B cell (primary cell): ENCODE data around the gene ZNF677.

Experiments used
- EZH2 ChIP-seq: IDR thresholded peaks from 2 replicates; pipeline ENCODE4 v1.6.1; 2012; ENCODE audit warnings: borderline replicate concordance, low read depth, mild to moderate bottlenecking, moderate library complexity, low read length; ENCODE audit not compliant: insufficient read depth, poor library complexity, severe bottlenecking
- TF ChIP-seq, protein P1 (sequence below): fragments of 200-600 bp; IDR thresholded peaks from one replicate; pipeline ENCODE4 v1.8.0; 2022; ENCODE audit warnings: antibody characterized with exemption, mild to moderate bottlenecking

GRCh38 chr19:53193535-53194222 is 61.0 kb downstream of the ZNF677 start:
- TF ChIP-seq, protein P1, sequence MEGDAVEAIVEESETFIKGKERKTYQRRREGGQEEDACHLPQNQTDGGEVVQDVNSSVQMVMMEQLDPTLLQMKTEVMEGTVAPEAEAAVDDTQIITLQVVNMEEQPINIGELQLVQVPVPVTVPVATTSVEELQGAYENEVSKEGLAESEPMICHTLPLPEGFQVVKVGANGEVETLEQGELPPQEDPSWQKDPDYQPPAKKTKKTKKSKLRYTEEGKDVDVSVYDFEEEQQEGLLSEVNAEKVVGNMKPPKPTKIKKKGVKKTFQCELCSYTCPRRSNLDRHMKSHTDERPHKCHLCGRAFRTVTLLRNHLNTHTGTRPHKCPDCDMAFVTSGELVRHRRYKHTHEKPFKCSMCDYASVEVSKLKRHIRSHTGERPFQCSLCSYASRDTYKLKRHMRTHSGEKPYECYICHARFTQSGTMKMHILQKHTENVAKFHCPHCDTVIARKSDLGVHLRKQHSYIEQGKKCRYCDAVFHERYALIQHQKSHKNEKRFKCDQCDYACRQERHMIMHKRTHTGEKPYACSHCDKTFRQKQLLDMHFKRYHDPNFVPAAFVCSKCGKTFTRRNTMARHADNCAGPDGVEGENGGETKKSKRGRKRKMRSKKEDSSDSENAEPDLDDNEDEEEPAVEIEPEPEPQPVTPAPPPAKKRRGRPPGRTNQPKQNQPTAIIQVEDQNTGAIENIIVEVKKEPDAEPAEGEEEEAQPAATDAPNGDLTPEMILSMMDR: no peak
- no peak for TF ChIP-seq EZH2
